Prostate gland (tissue), 2 donors: ENCODE data around the gene LAIR1. TPM values are rescaled to one million over a fixed set of nuclear protein-coding genes. Genes with fewer than 3 reads are reported as not detected.
"Not testable (repeated sequence)": the region's sequence is repeated elsewhere in the genome, so short reads cannot be mapped to it uniquely, and the experiment has no call there.

Source experiments
- DNase-seq: peaks from one replicate; pipeline ENCODE4 v3.0.0-alpha.2; 2019; ENCODE audit warnings: low spot score
- H3K27ac ChIP-seq, 2 donors: fragments of 200-600 bp; sonication (generic); 2 replicates each; pipeline ENCODE4 v1.5.1; 2017 to 2019
- H3K27me3 ChIP-seq: fragments of 200-600 bp; sonication (generic); replicated peaks from 2 replicates; pipeline ENCODE4 v1.5.1; 2019; ENCODE audit not compliant: insufficient read depth
- H3K36me3 ChIP-seq, 2 donors: fragments of 200-600 bp; sonication (generic); 1 replicate in 1 of 2; 2 replicates in 1 of 2; pipeline versions ENCODE4 v1.5.1 to v1.8.1; 2017 to 2019
- H3K4me1 ChIP-seq: fragments of 200-600 bp; sonication (generic); replicated peaks from 2 replicates; pipeline ENCODE4 v1.5.1; 2019
- H3K4me3 ChIP-seq, 2 donors: fragments of 200-600 bp; sonication (generic); 2 replicates each; pipeline ENCODE4 v1.5.1; 2017 to 2019
- H3K9me3 ChIP-seq: fragments of 200-600 bp; sonication (generic); 2 replicates; pipeline ENCODE4 v1.5.1; 2017
- POLR2A ChIP-seq: fragments of 450-650 bp; IDR thresholded peaks from one replicate; pipeline ENCODE4 v1.6.1; 2016; ENCODE audit warnings: antibody characterized with exemption, mild to moderate bottlenecking
- POLR2AphosphoS5 ChIP-seq: sonication (generic); formaldehyde crosslinking; IDR thresholded peaks from one replicate; pipeline ENCODE4 v1.6.1; 2017; ENCODE audit warnings: antibody characterized with exemption
- WGBS: methylation state at CpG from one replicate; pipeline ENCODE4 v1.1.5; 2018; 5-methylcytosine and 5-hydroxymethylcytosine counted together
- intact Hi-C: fragments of 100-400 bp; cut with DNase I; formaldehyde crosslinking; loops from one replicate; pipeline ENCODE4 v1.14.2; 2022
- total RNA-seq, 2 donors: library from RNA; depleted of rRNA; stranded (reverse); fragments of >200 nt; gene quantifications; one replicate each; pipeline ENCODE4 v1.1.0, GENCODE V29; 2016
- TF ChIP-seq, protein P1 (sequence below), 4 experiments: fragments of 200-600 bp in 2 of 4; fragments of 450-650 bp in 2 of 4; sonication (generic) in 2 of 4; IDR thresholded peaks; 1 replicate in 3 of 4; 2 replicates in 1 of 4; pipeline ENCODE4 v1.5.1; 2016 to 2019; ENCODE audit warnings: antibody characterized with exemption in 4 of 4, mild to moderate bottlenecking in 2 of 4, moderate library complexity in 2 of 4

The LAIR1 gene
- total RNA-seq, 2 donors from 2014 or later = 7.2 to 19.7 TPM

DNA sequence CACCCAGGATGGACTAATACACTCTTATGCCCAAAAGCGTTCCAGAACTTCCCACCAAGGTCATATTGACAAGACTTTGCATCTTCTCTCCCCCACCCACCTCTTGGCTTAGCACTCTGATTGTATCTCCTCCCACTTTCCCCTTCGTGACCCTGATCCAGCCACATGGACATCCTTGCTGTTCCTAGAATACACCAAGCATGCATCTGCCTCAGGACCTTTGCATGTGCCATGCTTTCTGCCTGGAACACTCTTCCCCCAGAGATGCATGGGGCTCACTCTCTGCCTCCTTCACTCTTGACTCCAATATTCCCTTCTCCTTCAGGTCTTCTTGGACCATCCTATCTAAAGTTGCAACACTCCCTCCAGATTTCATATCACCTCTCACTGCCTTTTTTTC, 16.2 kb upstream of the LAIR1 start:
- Histone ChIP-seq H3K4me3 (no peak overlapping the region), H3K27me3 (no peaks in the 10 kb centered on the region), H3K4me1 (no peaks in the 10 kb centered on the region), H3K27ac (no peak overlapping the region), H3K36me3 (no peaks in the 10 kb centered on the region), H3K9me3 (no peaks in the 10 kb centered on the region)
- intact Hi-C loops = no loop called here
- DNase-seq = no peak
- 88% methylated on average over 2 of the region's 2 CpGs for WGBS
- TF ChIP-seq POLR2AphosphoS5 (no peak), POLR2A (no peak)
- TF ChIP-seq, protein P1, sequence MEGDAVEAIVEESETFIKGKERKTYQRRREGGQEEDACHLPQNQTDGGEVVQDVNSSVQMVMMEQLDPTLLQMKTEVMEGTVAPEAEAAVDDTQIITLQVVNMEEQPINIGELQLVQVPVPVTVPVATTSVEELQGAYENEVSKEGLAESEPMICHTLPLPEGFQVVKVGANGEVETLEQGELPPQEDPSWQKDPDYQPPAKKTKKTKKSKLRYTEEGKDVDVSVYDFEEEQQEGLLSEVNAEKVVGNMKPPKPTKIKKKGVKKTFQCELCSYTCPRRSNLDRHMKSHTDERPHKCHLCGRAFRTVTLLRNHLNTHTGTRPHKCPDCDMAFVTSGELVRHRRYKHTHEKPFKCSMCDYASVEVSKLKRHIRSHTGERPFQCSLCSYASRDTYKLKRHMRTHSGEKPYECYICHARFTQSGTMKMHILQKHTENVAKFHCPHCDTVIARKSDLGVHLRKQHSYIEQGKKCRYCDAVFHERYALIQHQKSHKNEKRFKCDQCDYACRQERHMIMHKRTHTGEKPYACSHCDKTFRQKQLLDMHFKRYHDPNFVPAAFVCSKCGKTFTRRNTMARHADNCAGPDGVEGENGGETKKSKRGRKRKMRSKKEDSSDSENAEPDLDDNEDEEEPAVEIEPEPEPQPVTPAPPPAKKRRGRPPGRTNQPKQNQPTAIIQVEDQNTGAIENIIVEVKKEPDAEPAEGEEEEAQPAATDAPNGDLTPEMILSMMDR (IDR thresholded peaks at IDR 0.05) = no peak

DNA sequence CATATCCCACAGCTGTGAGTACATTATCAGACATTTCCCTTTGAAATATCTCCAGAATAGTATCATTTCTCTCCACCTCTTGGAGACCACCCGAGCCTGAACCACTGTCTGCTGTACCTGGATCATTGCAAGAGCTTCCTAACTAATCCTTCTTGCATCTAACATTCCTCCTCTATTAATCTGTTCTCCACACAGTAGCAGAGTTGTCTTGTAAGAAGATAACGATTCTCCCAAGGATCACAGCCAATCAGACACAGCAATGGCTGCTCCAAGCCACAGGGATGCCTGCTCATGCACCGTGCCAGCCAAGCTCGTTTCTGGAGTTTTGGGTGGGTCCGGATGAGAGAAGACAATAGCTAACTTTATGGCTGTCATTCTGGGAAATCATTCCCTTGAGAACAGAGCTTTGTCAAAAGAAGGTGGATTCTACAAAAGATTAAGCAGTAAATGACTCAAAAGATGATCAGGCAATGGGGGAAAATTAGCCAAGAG, 14.5 kb upstream of the LAIR1 start:
- Histone ChIP-seq H3K27ac (no peak overlapping the region), H3K4me1 (no peaks in the 10 kb centered on the region), H3K27me3 (no peaks in the 10 kb centered on the region), H3K36me3 (no peaks in the 10 kb centered on the region), H3K4me3 (no peak overlapping the region), H3K9me3 (no peaks in the 10 kb centered on the region)
- TF ChIP-seq POLR2A (no peak), POLR2AphosphoS5 (no peak)
- TF ChIP-seq, protein P1 (IDR thresholded peaks at IDR 0.05) = no peak
- DNase-seq = no peak
- intact Hi-C loops = no loop called here
- WGBS = 41% methylated on average over 5 of the region's 5 CpGs

DNA sequence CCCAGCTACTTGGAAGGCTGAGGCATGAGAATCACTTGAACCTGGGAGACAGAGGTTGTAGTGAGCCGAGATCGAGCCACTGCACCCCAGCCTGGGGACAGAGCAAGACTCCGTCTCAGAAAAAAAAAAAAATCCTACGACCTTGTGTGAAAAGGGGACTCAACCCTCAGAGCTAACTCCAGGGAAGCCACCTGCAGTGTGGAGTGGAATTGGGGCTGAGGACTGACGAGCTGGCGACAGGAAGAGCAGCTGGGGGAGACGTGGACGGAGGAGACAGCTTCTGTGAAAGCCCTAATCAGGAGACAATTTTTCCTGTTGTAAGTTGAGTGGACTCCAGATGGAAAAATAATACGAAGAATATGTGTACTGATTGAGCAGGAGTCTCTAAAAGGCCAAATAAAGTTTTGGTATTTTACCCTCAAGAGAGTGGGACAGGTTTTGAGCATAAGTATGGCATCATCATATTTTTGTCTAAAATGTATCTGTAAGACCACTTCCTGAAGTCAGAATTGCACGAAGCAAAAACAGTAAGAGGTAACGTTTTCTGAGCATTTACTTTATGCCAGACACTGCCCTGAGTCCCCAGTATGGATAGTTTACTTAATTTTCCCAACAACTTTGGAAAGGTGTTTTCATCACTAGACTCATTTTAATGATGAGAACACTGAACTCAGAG, 12.0 kb upstream of the LAIR1 start:
- no peaks in the 10 kb centered on the region for H3K4me1 ChIP-seq
- WGBS = 79% methylated on average over 11 of the region's 11 CpGs
- no peak overlapping the region for H3K27ac ChIP-seq
- no peaks in the 10 kb centered on the region for H3K9me3 ChIP-seq
- no peak overlapping the region for H3K4me3 ChIP-seq
- TF ChIP-seq, protein P1 (IDR thresholded peaks at IDR 0.05) = no peak
- TF ChIP-seq POLR2A (no peak), POLR2AphosphoS5 (no peak)
- H3K36me3 ChIP-seq = no peaks in the 10 kb centered on the region
- DNase-seq = no peak
- intact Hi-C loops = no loop called here
- H3K27me3 ChIP-seq = no peaks in the 10 kb centered on the region

DNA sequence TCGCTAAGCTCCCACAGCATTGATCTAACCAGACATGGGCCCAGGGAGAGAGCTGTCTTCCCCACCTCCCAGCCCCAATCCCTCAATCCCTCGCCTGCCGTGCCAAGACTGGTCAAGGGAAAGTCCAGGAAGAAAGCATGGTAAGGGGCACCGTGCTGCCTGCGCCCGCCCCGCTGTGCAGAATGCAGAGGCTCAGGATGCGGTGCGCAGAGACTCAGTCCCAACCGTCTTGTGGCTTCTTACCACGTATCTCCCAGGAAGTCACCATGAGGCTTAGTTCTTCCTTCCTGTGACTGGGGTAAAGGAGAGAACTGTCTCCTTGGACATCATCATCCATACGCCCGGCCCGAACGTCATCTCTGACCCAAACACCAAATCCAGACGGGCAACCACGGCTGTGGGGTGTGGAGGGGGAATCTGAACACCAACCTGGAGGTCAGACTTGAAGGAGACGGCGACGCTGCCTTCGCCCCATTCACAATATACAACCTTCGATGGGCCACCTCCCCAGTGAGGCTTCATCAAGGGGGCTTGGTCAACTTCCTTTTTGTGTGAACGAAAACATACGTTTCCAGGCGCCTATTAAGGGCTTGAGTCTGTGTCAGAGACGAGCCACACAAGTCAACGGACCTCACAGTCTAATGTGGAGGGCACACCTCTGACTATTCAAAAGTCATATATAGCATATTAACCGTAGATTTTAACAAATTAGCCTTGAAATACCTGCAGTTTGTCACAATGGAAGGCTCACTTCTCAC, 10.6 kb upstream of the LAIR1 start:
- H3K36me3 ChIP-seq, H3K27ac ChIP-seq, H3K4me3 ChIP-seq, H3K9me3 ChIP-seq, DNase-seq, H3K27me3 ChIP-seq, intact Hi-C loops, H3K4me1 ChIP-seq: not testable (repeated sequence)
- 83% methylated on average over 28 of the region's 28 CpGs for WGBS

DNA sequence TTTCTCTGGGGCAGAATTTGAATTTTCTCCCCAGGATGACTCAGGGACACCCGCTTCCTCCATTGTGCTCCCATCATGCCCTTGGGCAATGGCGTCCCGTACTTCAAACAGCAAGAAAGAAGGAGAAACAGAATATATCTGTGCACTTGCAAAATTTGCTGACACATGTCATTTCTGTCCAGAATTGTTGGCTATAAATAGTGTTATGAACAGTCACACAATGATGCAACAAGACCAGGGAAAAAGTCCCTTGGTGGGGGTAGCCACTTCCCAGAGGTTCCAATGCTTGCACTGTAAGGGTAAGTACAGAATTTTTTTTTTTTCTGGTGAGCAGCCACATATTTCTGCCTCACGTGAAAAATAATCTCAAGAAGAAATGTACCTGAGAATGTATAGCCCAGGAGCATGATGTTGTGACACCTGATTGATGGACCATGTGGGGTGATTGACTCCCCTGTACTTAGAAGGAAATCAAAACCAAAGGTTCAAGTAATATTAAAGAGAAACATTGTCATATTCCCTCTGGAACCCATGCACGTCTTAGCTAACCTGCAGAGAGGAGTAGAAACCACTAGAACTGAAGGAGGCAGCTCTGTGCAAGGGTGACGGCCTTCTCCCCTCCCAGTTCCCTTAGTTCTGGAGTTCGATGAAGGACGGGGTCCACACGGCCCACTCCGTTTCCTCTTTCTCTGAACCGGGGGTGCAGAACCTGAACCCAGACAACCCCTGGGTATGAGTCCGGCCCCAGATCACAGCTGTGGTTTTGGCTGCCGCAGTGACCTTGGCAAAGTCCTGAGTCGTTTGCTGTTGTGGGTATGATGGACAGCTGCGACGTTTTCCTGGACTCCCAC, 9.3 kb upstream of the LAIR1 start:
- Histone ChIP-seq H3K27me3 (no peaks in the 10 kb centered on the region), H3K4me1 (no peaks in the 10 kb centered on the region), H3K36me3 (no peaks in the 10 kb centered on the region), H3K9me3 (no peaks in the 10 kb centered on the region), H3K27ac (no peak overlapping the region), H3K4me3 (no peak overlapping the region)
- DNase-seq = no peak
- TF ChIP-seq, protein P1 (IDR thresholded peaks at IDR 0.05) = no peak
- TF ChIP-seq POLR2AphosphoS5 (no peak), POLR2A (no peak)
- WGBS = 80% methylated on average over 16 of the region's 16 CpGs
- intact Hi-C loops = no loop called here

DNA sequence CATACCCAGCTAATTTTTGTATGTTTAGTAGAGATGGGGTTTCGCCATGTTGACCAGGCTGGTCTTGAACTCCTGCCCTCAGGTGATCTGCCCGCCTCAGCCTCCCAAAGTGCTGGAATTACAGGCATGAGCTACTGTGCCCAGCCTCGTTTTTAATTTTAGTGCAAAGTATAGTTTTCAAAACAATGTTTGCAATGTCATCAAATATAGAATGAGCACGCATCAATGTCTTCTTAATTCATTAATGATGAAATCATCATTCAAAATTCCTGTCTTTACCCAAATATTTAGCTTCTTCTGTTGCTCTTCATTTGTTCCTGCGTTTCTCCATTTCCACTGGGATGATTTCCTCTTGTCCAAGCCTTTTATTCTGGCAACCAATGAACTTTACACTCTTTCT, 6.7 kb upstream of the LAIR1 start:
- H3K4me1 ChIP-seq, H3K27ac ChIP-seq, H3K9me3 ChIP-seq, H3K36me3 ChIP-seq, intact Hi-C loops, DNase-seq, H3K4me3 ChIP-seq, H3K27me3 ChIP-seq: not testable (repeated sequence)
- 80% methylated on average over 5 of the region's 5 CpGs for WGBS

DNA sequence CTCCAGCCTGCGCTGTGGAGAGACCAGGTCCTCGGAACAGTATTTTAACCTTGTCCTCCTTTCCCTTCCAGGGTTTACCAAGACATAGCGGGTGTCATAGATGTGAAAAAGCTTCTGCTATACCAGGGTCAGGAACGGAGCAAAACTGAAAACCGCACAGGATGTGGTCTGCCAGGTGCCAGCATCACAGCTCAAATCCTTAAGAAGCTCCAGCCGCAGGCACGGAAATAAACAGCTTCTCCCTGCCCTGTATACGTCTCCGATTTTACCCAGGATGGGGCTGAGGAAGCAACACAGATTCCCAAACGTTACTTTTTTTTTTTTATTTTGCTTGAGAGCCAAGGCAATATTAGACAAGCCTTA, 5.7 kb upstream of the LAIR1 start:
- intact Hi-C loops, H3K4me3 ChIP-seq, H3K36me3 ChIP-seq, H3K4me1 ChIP-seq, DNase-seq, H3K27ac ChIP-seq, H3K27me3 ChIP-seq, H3K9me3 ChIP-seq: not testable (repeated sequence)
- 83% methylated on average over 8 of the region's 10 CpGs for WGBS
